Keratinocyte (primary cell): ENCODE data around the gene GMEB2. TPM values are rescaled to one million over a fixed set of nuclear protein-coding genes. Genes with fewer than 3 reads are reported as not detected.

ENCODE experiments used
- DNase-seq: peaks from one replicate; pipeline ENCODE4 v3.0.0-alpha.2; 2011; ENCODE audit warnings: low read depth, missing footprints, low spot score
- FAIRE-seq: peaks from 2 replicates; lab custom pipeline; 2011; peaks lifted over from hg19 to GRCh38; lab: Jason Lieb, UNC
- H2AFZ ChIP-seq: 2 replicates; pipeline ENCODE4 v1.6.0; 2012; ENCODE audit warnings: low read length, control low read depth, inconsistent platforms; ENCODE audit not compliant: control insufficient read depth
- H3K27ac ChIP-seq: 2 replicates; pipeline ENCODE4 v1.5.1; 2011; ENCODE audit warnings: low read length; ENCODE audit not compliant: control insufficient read depth, insufficient read depth
- H3K27me3 ChIP-seq: 3 replicates; pipeline ENCODE4 v1.6.0; 2011; ENCODE audit warnings: low read length; ENCODE audit not compliant: control insufficient read depth, insufficient read depth; ENCODE audit errors: extremely low read depth
- H3K36me3 ChIP-seq, 2 experiments: 2 replicates in 1 of 2; 3 replicates in 1 of 2; pipeline ENCODE4 v1.5.1; 2011; ENCODE audit warnings: low read length in 2 of 2, mild to moderate bottlenecking in 1 of 2; ENCODE audit not compliant: control insufficient read depth in 2 of 2, insufficient read depth in 2 of 2; ENCODE audit errors: extremely low read depth in 1 of 2
- H3K4me1 ChIP-seq: 3 replicates; pipeline ENCODE4 v1.5.1; 2011; ENCODE audit warnings: low read length; ENCODE audit not compliant: control insufficient read depth, insufficient read depth; ENCODE audit errors: extremely low read depth
- H3K4me2 ChIP-seq: 3 replicates; pipeline ENCODE4 v1.6.0; 2011; ENCODE audit warnings: low read depth, low read length; ENCODE audit not compliant: control insufficient read depth, insufficient read depth; ENCODE audit errors: extremely low read depth
- H3K4me3 ChIP-seq, 3 experiments: fragments of 200-600 bp in 1 of 3; sonication (generic) in 1 of 3; 2 replicates in 2 of 3; 3 replicates in 1 of 3; pipeline ENCODE4 v1.5.1; 2011 to 2016; ENCODE audit warnings: low read length in 3 of 3, mild to moderate bottlenecking in 3 of 3, control low read depth in 2 of 3, inconsistent platforms in 1 of 3, low read depth in 1 of 3, mixed read lengths in 1 of 3, mixed run types in 1 of 3, moderate library complexity in 1 of 3; ENCODE audit not compliant: control insufficient read depth in 2 of 3, insufficient read depth in 2 of 3; ENCODE audit errors: extremely low read depth in 1 of 3
- H3K79me2 ChIP-seq: 2 replicates; pipeline ENCODE4 v1.6.0; 2012; ENCODE audit warnings: low read length; ENCODE audit not compliant: control insufficient read depth, insufficient read depth
- H3K9ac ChIP-seq: 3 replicates; pipeline ENCODE4 v1.6.0; 2011; ENCODE audit warnings: low read length; ENCODE audit not compliant: control insufficient read depth, insufficient read depth; ENCODE audit errors: extremely low read depth
- H3K9me1 ChIP-seq: 3 replicates; pipeline ENCODE4 v1.6.0; 2011; ENCODE audit warnings: low read length; ENCODE audit not compliant: control insufficient read depth, insufficient read depth; ENCODE audit errors: extremely low read depth
- H3K9me3 ChIP-seq: 2 replicates; pipeline ENCODE4 v1.5.1; 2012; ENCODE audit warnings: low read depth, low read length; ENCODE audit not compliant: control insufficient read depth
- H4K20me1 ChIP-seq: 3 replicates; pipeline ENCODE4 v1.6.0; 2011; ENCODE audit warnings: low read length; ENCODE audit not compliant: control insufficient read depth, insufficient read depth; ENCODE audit errors: extremely low read depth
- EZH2 ChIP-seq: IDR thresholded peaks from one replicate; pipeline ENCODE4 v1.6.1; 2012; ENCODE audit warnings: inconsistent platforms, mild to moderate bottlenecking, low read length, moderate library complexity
- dilution Hi-C: fragments of 300-500 bp; cut with MboI; formaldehyde crosslinking; loops from one replicate; pipeline ENCODE4 v1.7.0; 2020; ENCODE audit warnings: low sequenced_read_pairs; ENCODE audit not compliant: extremely low pct_ligation_motif_present
- polyA plus RNA-seq, 5 experiments: library from polyadenylated mRNA; depleted of rRNA in 3 of 5; stranded (reverse) in 3 of 5; stranded (forward) in 1 of 5; unstranded in 1 of 5; fragments of >200 nt; gene quantifications; 1 replicate in 1 of 5; 2 replicates in 3 of 5; 3 replicates in 1 of 5; pipeline versions ENCODE4 v1.2.1 to v1.2.3, GENCODE V29; 2011 to 2012; ENCODE audit warnings: missing spikeins in 2 of 5, low read depth in 1 of 5, low replicate concordance in 1 of 5
- TF ChIP-seq, protein P1 (sequence below), 3 experiments: IDR thresholded peaks in 1 of 3; conservative IDR thresholded peaks in 1 of 3; optimal IDR thresholded peaks in 1 of 3; 2 replicates in 2 of 3; 3 replicates in 1 of 3; pipeline versions ENCODE3 to v1.5.1; 2011; ENCODE audit warnings: low read length in 3 of 3, mild to moderate bottlenecking in 3 of 3, moderate library complexity in 2 of 3, control low read depth in 1 of 3, inconsistent platforms in 1 of 3; ENCODE audit not compliant: insufficient read depth in 2 of 3; ENCODE audit errors: extremely low read depth in 1 of 3

GMEB2 gene
- polyA plus RNA-seq, 1 donor (not counting 4 experiments of a cell fraction or from before 2014, with no cell fraction given): 5.1 TPM

DNA sequence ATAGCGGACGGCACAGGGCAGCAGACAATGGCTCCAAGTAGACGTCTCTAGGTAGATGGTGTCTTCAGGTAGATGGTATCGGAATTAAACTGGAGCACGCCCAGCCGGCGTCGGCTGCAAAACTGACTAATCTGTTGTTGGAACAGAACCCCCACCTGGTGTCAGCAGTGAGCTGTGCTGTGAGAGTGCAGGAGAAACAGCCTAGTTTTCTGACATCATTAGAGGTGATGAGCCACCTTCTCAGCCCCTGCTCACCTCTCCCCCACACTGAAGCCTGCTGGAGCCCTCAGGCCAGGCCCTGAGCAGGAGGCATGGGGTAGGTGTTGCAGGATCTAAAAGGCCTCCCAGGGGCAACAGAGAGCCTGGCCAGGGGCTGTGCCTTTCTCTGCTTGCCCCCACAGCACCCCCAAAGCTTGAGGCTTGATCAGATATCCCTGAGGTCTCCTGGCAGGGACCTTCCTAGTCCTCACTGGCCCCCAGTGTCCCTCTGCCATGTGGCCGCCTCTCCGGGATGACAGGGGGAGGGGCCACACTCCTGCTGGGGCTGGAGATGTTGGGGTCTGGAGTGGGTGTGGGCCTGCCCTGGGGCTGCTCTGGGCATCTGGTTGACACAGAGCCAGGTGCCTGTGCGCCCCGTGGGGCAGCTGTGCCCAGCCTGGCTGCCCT lies 46.0 kb downstream of the GMEB2 start:
- H2AFZ ChIP-seq: no peak overlapping the region
- no peaks in the 10 kb centered on the region for H4K20me1 ChIP-seq
- no peaks in the 10 kb centered on the region for H3K36me3 ChIP-seq
- TF ChIP-seq, protein P1, sequence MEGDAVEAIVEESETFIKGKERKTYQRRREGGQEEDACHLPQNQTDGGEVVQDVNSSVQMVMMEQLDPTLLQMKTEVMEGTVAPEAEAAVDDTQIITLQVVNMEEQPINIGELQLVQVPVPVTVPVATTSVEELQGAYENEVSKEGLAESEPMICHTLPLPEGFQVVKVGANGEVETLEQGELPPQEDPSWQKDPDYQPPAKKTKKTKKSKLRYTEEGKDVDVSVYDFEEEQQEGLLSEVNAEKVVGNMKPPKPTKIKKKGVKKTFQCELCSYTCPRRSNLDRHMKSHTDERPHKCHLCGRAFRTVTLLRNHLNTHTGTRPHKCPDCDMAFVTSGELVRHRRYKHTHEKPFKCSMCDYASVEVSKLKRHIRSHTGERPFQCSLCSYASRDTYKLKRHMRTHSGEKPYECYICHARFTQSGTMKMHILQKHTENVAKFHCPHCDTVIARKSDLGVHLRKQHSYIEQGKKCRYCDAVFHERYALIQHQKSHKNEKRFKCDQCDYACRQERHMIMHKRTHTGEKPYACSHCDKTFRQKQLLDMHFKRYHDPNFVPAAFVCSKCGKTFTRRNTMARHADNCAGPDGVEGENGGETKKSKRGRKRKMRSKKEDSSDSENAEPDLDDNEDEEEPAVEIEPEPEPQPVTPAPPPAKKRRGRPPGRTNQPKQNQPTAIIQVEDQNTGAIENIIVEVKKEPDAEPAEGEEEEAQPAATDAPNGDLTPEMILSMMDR (optimal IDR thresholded peaks at IDR 0.05 in 1 of 3, IDR thresholded peaks at IDR 0.05 in 1 of 3, conservative IDR thresholded peaks at IDR 0.05 in 1 of 3; ENCODE audit: extremely low read depth in 1 of 3, insufficient read depth in 2 of 3, low read length in 3 of 3): peak; percentile 79 to 94 (median 88)
- TF ChIP-seq EZH2: no peak
- peak; percentile 45 for DNase-seq
- dilution Hi-C loops: no loop called here
- no peaks in the 10 kb centered on the region for H3K9me1 ChIP-seq
- H3K4me3 ChIP-seq: no peak overlapping the region
- H3K79me2 ChIP-seq: no peaks in the 10 kb centered on the region
- H3K9ac ChIP-seq: no peak overlapping the region
- H3K4me1 ChIP-seq: peaks cover 2% of the 10 kb centered on the region
- H3K27me3 ChIP-seq: no peaks in the 10 kb centered on the region
- no peak for FAIRE-seq
- no peaks in the 10 kb centered on the region for H3K9me3 ChIP-seq
- H3K27ac ChIP-seq: no peak overlapping the region
- H3K4me2 ChIP-seq: no peak overlapping the region

DNA sequence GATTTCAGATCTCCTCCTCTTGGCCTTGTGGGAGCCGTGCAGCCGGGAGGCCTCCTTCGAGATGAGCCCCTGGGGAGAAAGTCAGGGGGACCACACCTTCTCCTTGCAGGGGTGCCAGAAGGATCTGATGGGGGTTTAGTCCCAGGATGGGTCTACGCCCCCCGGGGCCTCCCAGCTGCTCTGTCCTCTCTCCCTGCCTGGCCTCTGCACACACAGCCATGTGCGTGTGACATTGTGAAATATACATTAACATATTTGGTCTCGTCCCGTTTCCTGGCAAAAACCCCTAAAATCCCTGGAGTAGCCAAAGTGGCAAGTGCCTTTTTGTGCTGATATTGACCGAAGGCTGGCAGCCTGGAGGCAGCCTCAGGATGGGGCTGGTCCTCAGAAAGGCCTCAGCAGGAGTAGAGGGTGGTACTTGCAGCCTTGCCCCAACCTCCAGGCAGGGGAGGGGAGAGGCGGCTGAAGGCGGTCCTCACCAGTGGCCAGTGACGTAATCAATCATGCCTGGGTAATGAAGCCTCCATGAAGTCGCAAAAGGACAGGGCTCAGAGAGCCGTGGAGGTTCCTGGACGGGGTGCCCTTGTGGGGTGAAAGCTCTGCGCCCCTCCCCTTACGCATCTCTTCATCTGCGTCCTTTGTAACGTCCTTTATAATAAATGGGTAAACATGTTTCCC lies 47.7 kb downstream of the GMEB2 start:
- Histone ChIP-seq H3K4me1 (peaks cover 9% of the 10 kb centered on the region), H3K9ac (no peak overlapping the region), H3K4me3 (no peak overlapping the region), H3K4me2 (no peak overlapping the region), H3K9me1 (no peaks in the 10 kb centered on the region), H3K36me3 (no peaks in the 10 kb centered on the region), H3K79me2 (no peaks in the 10 kb centered on the region), H3K27ac (no peak overlapping the region), H3K27me3 (no peaks in the 10 kb centered on the region), H3K9me3 (no peaks in the 10 kb centered on the region), H4K20me1 (no peaks in the 10 kb centered on the region), H2AFZ (no peak overlapping the region)
- dilution Hi-C loops: no loop called here
- FAIRE-seq (no peak), DNase-seq (no peak)
- no peak for TF ChIP-seq EZH2
- TF ChIP-seq, protein P1 (optimal IDR thresholded peaks at IDR 0.05 in 1 of 3, IDR thresholded peaks at IDR 0.05 in 1 of 3, conservative IDR thresholded peaks at IDR 0.05 in 1 of 3; ENCODE audit: extremely low read depth in 1 of 3, insufficient read depth in 2 of 3, low read length in 3 of 3): no peak
